Coronary artery (tissue), 2 donors: ENCODE measurements around the gene GPR180.
"Not testable (repeated sequence)": the region's sequence is repeated elsewhere in the genome, so short reads cannot be mapped to it uniquely, and the experiment has no call there.

Experiments used
- DNase-seq: peaks from one replicate; pipeline ENCODE4 v3.0.0-alpha.2; 2017; ENCODE audit warnings: low spot score
- H3K27ac ChIP-seq, 2 donors: fragments of 200-600 bp; sonication (generic); one replicate each; pipeline ENCODE4 v1.5.1; 2016 to 2019
- H3K4me3 ChIP-seq: fragments of 200-600 bp; sonication (generic); 2 replicates; pipeline ENCODE4 v1.5.1; 2016; ENCODE audit warnings: mild to moderate bottlenecking, moderate library complexity
- TF ChIP-seq, protein P1 (sequence below): fragments of 200-600 bp; sonication (generic); IDR thresholded peaks from one replicate; pipeline ENCODE4 v1.5.1; 2019; ENCODE audit warnings: antibody characterized with exemption

The GPR180 gene

DNA sequence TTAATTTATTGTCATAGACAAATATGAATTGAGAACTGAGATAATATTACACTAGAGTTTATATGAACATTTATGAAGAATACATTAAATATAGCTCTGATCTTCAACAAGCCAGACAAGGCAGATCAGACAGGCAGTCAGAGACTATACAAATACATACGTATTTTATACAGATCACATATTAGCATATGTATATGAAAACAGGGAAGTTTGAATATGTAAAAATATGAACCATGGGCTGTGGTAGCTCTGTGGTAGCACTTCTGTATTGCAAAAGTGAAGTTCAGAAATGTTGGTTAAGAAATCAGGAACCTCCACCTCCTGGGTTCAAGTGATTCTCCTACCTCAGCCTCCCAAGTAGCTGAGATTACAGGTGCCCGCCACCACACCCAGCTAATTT is 20.7 kb downstream of the GPR180 start:
- Histone ChIP-seq H3K4me3 (no peak overlapping the region), H3K27ac (no peak overlapping the region)
- TF ChIP-seq, protein P1, sequence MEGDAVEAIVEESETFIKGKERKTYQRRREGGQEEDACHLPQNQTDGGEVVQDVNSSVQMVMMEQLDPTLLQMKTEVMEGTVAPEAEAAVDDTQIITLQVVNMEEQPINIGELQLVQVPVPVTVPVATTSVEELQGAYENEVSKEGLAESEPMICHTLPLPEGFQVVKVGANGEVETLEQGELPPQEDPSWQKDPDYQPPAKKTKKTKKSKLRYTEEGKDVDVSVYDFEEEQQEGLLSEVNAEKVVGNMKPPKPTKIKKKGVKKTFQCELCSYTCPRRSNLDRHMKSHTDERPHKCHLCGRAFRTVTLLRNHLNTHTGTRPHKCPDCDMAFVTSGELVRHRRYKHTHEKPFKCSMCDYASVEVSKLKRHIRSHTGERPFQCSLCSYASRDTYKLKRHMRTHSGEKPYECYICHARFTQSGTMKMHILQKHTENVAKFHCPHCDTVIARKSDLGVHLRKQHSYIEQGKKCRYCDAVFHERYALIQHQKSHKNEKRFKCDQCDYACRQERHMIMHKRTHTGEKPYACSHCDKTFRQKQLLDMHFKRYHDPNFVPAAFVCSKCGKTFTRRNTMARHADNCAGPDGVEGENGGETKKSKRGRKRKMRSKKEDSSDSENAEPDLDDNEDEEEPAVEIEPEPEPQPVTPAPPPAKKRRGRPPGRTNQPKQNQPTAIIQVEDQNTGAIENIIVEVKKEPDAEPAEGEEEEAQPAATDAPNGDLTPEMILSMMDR, result no peak
- no peak for DNase-seq

DNA sequence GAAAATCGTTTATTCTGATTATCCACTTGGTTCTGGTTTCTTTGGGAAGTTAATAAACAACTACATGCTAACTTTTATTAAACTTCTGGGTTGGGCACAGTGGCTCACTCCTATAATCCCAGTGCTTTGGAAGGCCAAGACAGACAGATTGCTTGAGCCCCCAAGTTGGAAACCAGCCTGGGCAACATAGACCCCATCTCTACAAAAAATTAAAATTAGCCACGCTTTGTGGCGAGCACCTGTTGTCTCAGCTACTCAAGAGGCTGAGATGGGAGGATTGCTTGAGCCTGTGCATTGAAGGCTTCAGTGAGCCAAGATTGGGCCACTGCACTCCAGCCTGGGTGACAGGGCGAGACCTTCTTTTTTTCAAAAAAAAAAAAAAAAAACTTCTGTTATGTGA is 21.7 kb downstream of the GPR180 start:
- TF ChIP-seq, protein P1, result no peak
- DNase-seq, result no peak
- H3K27ac ChIP-seq, result no peak overlapping the region
- H3K4me3 ChIP-seq, result no peak overlapping the region

DNA sequence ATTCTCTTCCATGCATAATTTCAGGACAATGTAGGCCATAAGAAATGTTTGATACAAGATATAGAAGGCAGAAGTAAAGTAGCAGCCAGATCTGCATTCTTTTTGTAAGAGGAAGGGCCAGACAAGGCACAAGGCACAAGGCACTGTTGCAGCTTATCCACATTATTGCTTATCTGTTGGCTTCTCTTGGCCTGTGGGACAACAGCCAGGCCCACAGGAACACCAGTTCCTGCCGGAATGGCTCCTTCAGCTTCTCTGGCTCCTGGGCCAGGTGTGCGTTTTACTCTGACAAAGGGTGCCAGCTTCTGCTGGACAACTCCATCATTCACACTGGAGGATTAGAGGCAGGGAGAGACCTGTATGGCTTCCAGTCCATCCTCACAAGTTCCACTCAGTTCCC is 29.2 kb downstream of the GPR180 start:
- TF ChIP-seq, protein P1, result no peak
- Histone ChIP-seq H3K27ac (no peak overlapping the region), H3K4me3 (no peak overlapping the region)
- no peak for DNase-seq

DNA sequence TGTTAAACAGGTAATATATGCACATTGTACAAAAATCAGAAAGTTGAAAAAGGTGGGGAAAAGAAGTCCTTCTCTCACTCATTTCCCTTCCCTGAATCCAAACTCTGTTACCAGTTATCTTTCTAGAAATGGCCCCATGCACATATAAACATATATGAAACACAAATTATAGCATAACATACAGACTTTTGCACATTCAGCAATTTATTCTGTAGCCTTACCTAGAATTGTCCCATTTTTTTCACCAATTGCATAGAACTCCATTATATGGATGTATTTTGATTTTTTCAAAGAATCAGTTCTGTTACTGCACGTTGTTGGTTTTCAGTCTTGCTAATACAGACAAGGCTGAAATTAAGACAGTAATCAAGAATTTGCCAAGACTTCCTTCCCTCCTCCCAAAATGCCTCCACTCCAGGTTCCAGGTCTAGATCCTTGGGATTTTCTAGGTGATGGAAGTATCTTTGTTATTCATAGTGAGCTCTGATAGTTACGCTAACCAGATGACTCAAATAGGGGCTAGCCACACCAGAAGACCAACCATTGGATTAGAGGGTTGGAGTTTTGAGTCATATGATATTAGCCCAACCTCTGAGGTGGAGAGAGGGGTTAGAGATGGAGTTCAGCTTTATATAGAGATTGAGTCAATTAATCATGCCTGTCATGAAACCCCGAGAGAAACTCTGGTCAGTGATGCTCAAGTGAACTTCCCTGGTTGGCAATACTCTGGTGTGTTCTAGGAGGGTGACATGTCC is 30.7 kb downstream of the GPR180 start:
- no peak for DNase-seq
- H3K4me3 ChIP-seq, result no peak overlapping the region
- TF ChIP-seq, protein P1, result no peak

DNA sequence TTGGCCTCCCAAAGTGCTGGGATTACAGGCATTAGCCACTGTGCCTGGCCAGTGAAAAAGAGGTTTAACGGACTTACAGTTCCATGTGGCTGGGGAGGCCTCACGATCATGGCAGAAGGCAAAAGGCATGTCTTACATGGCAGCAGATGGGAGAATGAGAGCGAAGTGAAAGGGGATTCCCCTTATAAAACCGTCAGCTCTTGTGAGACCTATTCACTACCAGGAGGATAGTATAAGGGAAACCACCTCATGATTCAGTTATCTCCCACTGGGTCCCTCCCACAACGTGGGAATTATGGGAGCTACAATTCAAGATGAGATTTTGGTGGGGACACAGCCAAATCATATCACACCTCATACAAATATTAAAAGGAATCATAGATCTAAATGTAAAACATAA is 34.4 kb downstream of the GPR180 start:
- not testable (repeated sequence) for DNase-seq, H3K4me3 ChIP-seq, H3K27ac ChIP-seq

More for the DNA sequence above, 30.7 kb downstream of the GPR180 start:
- no peak overlapping the region for H3K27ac ChIP-seq

DNA sequence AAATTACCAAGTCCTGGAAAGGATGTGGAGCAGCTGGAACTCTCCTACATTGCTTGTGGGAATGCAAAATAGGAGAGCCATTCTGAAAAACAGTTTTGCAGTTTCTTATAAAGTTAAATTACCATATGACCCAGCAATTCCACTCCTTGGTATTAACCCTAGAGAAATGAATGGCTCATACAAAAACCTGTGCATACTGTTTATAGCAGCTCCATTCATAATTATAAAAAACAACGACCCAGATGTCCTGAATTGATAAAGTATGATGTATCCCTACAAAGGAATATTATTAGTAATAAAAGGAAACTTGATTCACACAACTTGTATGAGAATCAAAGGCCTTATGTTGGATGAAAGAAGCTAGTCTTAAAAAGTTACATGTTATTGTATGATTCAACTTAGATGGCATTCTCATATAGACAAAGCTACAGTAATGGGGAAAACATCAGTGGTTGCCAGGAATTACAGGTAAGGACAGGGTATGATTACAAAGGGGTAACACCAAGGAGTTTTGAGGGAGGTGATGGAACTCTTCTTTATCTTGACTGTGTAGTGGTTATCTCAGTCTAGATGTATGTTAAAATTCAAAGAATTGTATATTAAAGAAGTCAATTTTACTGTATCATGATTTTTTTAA is 35.4 kb downstream of the GPR180 start:
- H3K27ac ChIP-seq, result no peak overlapping the region
- DNase-seq, result no peak
- H3K4me3 ChIP-seq, result no peak overlapping the region
- TF ChIP-seq, protein P1, result no peak

DNA sequence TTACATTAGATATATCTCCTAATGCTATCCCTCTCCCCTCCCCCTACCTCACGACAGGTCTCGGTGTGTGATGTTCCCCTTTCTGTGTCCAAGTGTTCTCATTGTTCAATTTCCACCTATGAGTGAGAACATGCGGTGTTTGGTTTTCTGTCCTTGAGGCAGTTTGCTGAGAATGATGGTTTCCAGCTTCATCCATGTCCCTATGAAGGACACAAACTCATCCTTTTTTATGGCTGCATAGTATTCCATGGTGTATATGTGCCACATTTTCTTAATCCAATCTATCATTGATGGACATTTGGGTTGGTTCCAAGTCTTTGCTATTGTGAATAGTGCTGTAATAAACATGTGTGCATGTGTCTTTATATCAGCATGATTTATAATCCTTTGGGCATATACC is 36.0 kb downstream of the GPR180 start:
- not testable (repeated sequence) for DNase-seq, H3K27ac ChIP-seq

DNA sequence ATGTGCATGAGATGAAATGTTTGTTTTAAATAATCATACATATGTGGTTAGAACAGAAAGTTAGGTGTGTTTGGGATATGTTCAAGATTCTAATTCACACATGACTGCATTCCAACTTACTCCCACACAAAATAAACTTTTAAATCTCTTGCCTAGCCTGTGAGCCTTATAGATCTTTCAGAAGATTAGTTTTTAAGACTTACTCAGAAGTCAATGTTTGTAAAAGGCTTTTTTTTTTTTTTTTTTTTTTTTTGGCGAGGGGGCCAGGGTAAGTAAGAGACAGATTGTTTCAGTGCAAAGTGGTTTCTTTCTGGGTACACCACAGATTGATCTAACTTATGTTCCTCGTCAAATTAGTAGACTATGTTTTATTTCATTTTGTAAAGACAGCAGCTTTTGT is 39.1 kb downstream of the GPR180 start:
- TF ChIP-seq, protein P1, result no peak
- H3K27ac ChIP-seq, result no peak overlapping the region
- no peak overlapping the region for H3K4me3 ChIP-seq
- no peak for DNase-seq

More for the DNA sequence above, 36.0 kb downstream of the GPR180 start:
- not testable (repeated sequence) for H3K4me3 ChIP-seq
